Loucy (cell line): ENCODE data around the gene TLE5.

Source experiments
- H2AFZ ChIP-seq: fragments of 200-600 bp; sonication (generic); 2 replicates; pipeline ENCODE4 v1.6.0; 2016; ENCODE audit warnings: antibody characterized with exemption, mild to moderate bottlenecking, low read length, moderate library complexity
- H3F3A ChIP-seq: fragments of 200-600 bp; 2 replicates; pipeline ENCODE4 v1.6.0; 2016; ENCODE audit warnings: antibody characterized with exemption, low read depth, mild to moderate bottlenecking
- H3K27me3 ChIP-seq: fragments of 200-600 bp; sonication (generic); 2 replicates; pipeline ENCODE4 v1.6.1; 2014; ENCODE audit warnings: low read length, mild to moderate bottlenecking; ENCODE audit not compliant: insufficient read depth, poor library complexity, severe bottlenecking
- H3K36me3 ChIP-seq: fragments of 200-600 bp; sonication (generic); 2 replicates; pipeline ENCODE4 v1.6.1; 2016; ENCODE audit warnings: low read length; ENCODE audit not compliant: insufficient read depth
- H3K4me1 ChIP-seq: fragments of 200-600 bp; sonication (generic); 2 replicates; pipeline ENCODE4 v1.5.1; 2014; ENCODE audit warnings: low read length, mild to moderate bottlenecking; ENCODE audit not compliant: insufficient read depth, poor library complexity, severe bottlenecking
- H3K4me2 ChIP-seq: fragments of 200-600 bp; sonication (generic); 2 replicates; pipeline ENCODE4 v1.6.0; 2014; ENCODE audit warnings: antibody characterized with exemption, low read length, low read depth, mild to moderate bottlenecking; ENCODE audit not compliant: poor library complexity, severe bottlenecking
- H3K4me3 ChIP-seq: fragments of 200-600 bp; sonication (generic); 2 replicates; pipeline ENCODE4 v1.5.1; 2014; ENCODE audit warnings: low read length, mild to moderate bottlenecking, mixed read lengths; ENCODE audit not compliant: poor library complexity, severe bottlenecking
- H3K79me2 ChIP-seq: fragments of 200-600 bp; sonication (generic); 2 replicates; pipeline ENCODE4 v1.6.1; 2014; ENCODE audit warnings: low read length; ENCODE audit not compliant: insufficient read depth
- H3K9ac ChIP-seq: fragments of 200-600 bp; sonication (generic); 2 replicates; pipeline ENCODE4 v1.6.0; 2014; ENCODE audit warnings: mild to moderate bottlenecking, low read depth, low read length, moderate library complexity; ENCODE audit not compliant: poor library complexity, severe bottlenecking
- H3K9me2 ChIP-seq: fragments of 200-600 bp; sonication (generic); replicated peaks from 2 replicates; pipeline ENCODE4 v1.6.1; 2016; ENCODE audit warnings: low read depth, low read length, mixed read lengths
- H3K9me3 ChIP-seq: fragments of 200-600 bp; sonication (generic); 2 replicates; pipeline ENCODE4 v1.6.1; 2014; ENCODE audit warnings: mild to moderate bottlenecking, antibody characterized with exemption, low read length, low read depth; ENCODE audit not compliant: insufficient read depth
- H4K20me1 ChIP-seq: fragments of 200-600 bp; sonication (generic); 2 replicates; pipeline ENCODE4 v1.6.0; 2014; ENCODE audit warnings: antibody characterized with exemption, low read length, mild to moderate bottlenecking; ENCODE audit not compliant: insufficient read depth, poor library complexity, severe bottlenecking
- EZH2phosphoT487 ChIP-seq: fragments of 200-600 bp; IDR thresholded peaks from 2 replicates; pipeline ENCODE4 v1.6.1; 2018; ENCODE audit warnings: antibody characterized with exemption, mild to moderate bottlenecking, moderate library complexity, borderline replicate concordance
- TF ChIP-seq, protein P1 (sequence below): fragments of 200-600 bp; sonication (generic); conservative IDR thresholded peaks from 2 replicates; pipeline ENCODE4 v1.5.1; 2014; ENCODE audit warnings: mild to moderate bottlenecking, antibody characterized with exemption, low read length

TLE5 gene

DNA sequence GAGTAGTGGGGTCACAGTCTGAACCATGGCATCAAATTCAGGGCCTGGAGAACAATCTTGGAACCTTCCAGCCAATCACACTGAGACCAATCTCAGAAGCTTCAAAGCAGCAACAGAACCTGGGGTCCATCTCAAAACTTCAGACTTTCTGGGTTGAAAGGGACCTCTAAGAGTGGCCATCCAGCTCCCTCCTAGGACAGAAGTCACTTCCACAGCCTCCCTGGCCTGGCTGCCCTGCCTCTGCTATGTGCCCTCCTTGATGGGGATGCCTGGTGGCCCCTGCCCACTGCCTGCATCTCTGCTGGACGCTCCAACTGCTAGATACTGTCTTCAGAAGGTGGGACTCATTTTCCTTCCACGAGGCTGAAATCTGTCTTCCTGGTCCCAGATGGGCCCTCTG is 35.0 kb downstream of the TLE5 start:
- Histone ChIP-seq H3K9me3 (no peaks in the 10 kb centered on the region), H3K4me2 (no peak overlapping the region), H3K4me3 (no peak overlapping the region), H3K36me3 (no peaks in the 10 kb centered on the region), H3K27me3 (peaks cover 6% of the 10 kb centered on the region), H3K9me2 (no peaks in the 10 kb centered on the region), H3K4me1 (peaks cover 8% of the 10 kb centered on the region), H2AFZ (no peak overlapping the region), H3K9ac (no peak overlapping the region), H4K20me1 (no peaks in the 10 kb centered on the region), H3F3A (no peaks in the 10 kb centered on the region), H3K79me2 (no peaks in the 10 kb centered on the region)
- TF ChIP-seq, protein P1, sequence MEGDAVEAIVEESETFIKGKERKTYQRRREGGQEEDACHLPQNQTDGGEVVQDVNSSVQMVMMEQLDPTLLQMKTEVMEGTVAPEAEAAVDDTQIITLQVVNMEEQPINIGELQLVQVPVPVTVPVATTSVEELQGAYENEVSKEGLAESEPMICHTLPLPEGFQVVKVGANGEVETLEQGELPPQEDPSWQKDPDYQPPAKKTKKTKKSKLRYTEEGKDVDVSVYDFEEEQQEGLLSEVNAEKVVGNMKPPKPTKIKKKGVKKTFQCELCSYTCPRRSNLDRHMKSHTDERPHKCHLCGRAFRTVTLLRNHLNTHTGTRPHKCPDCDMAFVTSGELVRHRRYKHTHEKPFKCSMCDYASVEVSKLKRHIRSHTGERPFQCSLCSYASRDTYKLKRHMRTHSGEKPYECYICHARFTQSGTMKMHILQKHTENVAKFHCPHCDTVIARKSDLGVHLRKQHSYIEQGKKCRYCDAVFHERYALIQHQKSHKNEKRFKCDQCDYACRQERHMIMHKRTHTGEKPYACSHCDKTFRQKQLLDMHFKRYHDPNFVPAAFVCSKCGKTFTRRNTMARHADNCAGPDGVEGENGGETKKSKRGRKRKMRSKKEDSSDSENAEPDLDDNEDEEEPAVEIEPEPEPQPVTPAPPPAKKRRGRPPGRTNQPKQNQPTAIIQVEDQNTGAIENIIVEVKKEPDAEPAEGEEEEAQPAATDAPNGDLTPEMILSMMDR: no peak
- TF ChIP-seq EZH2phosphoT487: no peak

DNA sequence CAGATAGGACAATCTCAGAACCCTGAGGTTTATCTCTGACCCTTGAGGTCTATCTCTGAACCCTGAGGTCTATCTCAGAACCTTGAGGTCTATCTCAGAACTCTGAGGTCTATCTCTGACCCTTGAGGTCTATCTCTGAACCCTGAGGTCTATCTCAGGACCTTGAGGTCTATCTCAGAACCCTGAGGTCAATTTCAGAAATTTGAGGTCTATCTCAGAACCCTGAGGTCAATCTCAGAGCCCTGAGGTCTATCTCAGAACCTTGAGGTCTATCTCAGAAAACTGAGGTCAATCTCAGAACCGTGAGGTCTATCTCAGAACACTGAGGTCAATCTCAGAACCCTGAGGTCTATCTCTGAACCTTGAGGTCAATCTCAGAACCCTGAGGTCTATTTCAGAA is 35.5 kb downstream of the TLE5 start:
- Histone ChIP-seq H3K4me2 (no peak overlapping the region), H2AFZ (no peak overlapping the region), H3K4me3 (no peak overlapping the region), H3K9me2 (no peaks in the 10 kb centered on the region), H3K27me3 (peaks cover 6% of the 10 kb centered on the region), H3K4me1 (peaks cover 8% of the 10 kb centered on the region), H3K9me3 (no peaks in the 10 kb centered on the region), H3K9ac (no peak overlapping the region), H4K20me1 (no peaks in the 10 kb centered on the region), H3K36me3 (no peaks in the 10 kb centered on the region), H3K79me2 (no peaks in the 10 kb centered on the region), H3F3A (no peaks in the 10 kb centered on the region)
- no peak for TF ChIP-seq EZH2phosphoT487
- TF ChIP-seq, protein P1: no peak

DNA sequence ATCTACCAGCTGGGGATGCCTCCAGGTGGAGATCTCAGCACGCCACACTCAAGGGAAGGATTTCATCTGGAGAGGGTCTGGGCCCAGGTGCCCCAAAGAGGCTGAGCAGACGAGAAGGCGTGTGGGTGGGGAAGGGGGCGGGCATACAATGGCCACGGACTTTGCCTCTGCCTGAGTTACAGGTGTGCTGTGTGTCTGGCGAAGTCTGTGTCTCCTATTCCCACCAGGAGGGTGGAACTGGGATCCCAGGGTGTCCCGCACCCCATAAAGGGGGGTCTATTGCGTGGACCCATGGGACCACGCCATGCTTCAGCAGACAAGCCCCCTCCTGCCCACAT is 36.8 kb downstream of the TLE5 start:
- Histone ChIP-seq H4K20me1 (no peaks in the 10 kb centered on the region), H3K4me1 (peaks cover 8% of the 10 kb centered on the region), H3F3A (no peaks in the 10 kb centered on the region), H3K4me3 (no peak overlapping the region), H3K9me2 (no peaks in the 10 kb centered on the region), H2AFZ (no peak overlapping the region), H3K36me3 (no peaks in the 10 kb centered on the region), H3K79me2 (no peaks in the 10 kb centered on the region), H3K9me3 (no peaks in the 10 kb centered on the region), H3K9ac (no peak overlapping the region), H3K4me2 (no peak overlapping the region), H3K27me3 (peaks cover 6% of the 10 kb centered on the region)
- TF ChIP-seq EZH2phosphoT487: no peak
- TF ChIP-seq, protein P1: no peak
